ENCODE measurements around the gene XRCC4.
"Not testable (repeated sequence)": the region's sequence is repeated elsewhere in the genome, so short reads cannot be mapped to it uniquely, and the experiment has no call there.

XRCC4 gene

GRCh38 chr5:83118976-83119375 lies 41.6 kb downstream of the XRCC4 start:
- no peak for DNase-seq

DNA sequence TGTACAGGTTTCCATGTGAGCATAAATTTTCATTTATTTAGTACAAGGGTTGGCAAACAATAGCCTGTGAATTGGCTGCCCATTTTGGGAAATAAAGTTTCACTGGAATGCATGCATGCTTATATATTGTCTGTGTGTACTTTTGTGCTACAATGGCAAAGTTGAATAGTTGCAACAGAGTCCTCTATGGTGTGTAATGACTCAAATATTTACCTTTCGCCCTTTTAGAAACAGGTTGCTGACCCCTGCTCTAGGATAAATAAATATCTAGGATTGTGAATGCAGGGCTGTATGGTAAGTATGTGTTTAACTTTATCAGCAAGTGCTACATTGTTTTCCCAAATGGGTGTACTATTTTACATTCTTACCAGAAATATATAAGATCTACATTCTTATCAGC lies 47.2 kb downstream of the XRCC4 start:
- DNase-seq = no peak

GRCh38 chr5:83125560-83125959 lies 48.2 kb downstream of the XRCC4 start:
- DNase-seq = no peak

GRCh38 chr5:83126501-83126900 lies 49.2 kb downstream of the XRCC4 start:
- DNase-seq = no peak

DNA sequence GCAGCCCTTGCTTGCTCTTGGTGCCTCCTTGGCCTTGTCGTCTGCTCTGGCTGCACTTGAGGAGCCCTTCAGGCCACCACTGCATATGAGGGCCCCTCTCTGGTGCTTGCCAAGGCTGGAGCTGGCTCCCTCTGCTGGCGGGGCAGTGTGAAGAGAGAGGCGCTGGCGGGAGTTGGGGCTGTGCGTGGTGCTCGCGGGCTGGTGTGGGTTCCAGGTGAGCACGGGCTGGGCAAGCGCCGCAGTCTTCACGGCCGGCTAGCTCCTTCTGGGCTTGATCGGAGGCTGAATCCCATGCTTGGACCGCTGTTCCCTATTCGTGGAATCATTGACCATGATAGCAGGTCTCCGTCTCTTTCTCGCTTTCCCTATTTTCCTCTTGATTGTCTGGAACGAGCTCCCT lies 56.5 kb downstream of the XRCC4 start:
- no peak for DNase-seq

DNA sequence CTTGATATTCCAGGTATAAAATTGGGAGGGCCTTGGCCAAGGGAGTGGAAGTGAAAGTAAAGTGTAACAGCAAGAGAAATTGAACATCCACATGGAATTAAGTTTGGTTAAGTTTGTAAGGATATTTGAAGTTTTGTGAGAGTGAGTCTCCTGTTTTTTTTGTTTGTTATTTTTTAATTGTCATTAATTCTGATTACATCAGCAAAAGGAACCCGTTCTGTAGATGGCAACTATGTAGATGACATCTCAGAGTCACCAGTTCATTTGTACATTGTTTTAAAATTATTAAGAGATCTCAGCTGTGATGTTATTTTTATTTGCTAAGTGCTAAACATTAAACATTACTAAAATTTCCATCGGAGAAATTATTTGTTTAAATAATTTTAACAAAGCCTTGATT lies 65.2 kb downstream of the XRCC4 start:
- DNase-seq = no peak

DNA sequence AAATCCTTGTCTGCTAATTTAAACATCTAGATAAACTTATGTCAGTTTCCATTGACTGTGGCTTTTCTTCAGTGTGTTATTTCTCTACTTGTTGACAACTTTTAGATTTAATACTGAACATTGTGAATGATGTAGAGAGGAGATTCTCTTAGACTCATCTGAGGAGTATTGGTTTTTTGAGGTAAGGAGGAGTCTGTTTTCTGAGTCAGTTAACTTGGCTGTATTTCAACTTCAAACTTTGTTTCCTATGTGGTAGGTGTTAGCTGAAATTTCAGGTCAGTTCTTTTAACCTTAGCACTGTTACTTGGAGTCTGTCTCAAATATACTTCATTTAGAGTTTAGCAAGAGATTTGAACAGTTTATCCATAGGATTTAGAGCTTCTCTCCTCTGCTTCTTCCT lies 67.9 kb downstream of the XRCC4 start:
- no peak for DNase-seq

DNA sequence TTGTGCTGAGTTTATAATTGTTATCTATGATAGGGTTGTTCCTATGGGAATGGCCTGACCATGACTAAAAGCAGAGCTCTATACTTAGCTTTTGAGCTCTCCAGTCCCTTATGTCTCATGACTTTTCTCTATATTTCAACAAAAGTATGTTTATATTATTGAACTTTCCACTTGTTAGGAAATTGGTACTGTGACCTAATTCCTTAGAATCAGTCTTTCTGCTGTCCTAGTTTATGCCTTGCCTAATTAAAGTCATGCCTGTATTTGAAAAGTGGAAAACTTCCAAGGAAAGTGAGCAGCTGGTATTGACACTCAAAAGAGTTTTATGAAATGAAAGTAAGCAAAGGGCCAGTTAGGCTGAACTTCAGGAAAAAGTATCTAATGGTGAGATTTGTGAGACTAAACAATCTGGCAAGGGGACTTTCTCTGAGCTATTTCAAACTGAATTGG lies 68.6 kb downstream of the XRCC4 start:
- DNase-seq = no peak

DNA sequence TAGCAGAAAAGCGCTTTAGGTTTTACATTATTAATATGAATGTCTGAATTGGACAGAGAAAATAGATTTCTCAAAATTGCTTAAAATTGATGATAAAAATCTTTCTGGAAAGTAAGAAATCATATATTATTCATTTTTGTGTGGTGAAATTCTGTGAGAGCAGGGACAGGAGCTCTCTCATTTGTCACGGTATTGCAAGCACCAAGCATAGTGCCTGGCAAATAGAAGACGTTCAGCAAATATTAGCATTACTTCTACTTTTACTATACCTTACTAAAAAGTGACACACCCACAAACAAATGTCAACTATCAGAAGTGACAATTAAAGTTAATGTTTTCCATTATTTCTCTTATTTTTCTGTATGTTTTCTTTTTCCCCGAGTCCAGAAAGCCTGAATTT lies 69.1 kb downstream of the XRCC4 start:
- DNase-seq = no peak

GRCh38 chr5:83147593-83147992 lies 70.2 kb downstream of the XRCC4 start:
- no peak for DNase-seq

- DNase-seq = no peak
Observed at GRCh38 chr5:83148370-83148769, 71.0 kb downstream of the XRCC4 start.

DNA sequence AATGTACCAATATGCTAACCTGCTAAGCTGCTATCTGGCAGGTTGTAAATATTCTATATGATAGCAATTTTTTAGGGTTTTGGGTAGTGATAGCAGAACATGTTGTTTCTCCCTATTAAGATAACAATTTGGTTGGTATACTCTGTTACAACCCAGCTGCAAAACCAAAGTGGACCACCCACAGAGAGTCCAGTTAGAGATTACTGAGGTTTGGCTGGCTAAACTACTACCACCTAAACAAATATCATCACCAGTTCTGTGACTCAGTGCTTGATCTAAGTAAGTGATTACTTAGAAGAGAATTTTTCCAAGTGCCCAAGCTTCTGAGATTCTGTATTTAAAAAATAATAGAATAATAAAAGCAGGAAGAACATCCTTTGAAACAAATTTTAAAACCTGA lies 72.3 kb downstream of the XRCC4 start:
- DNase-seq = no peak

GRCh38 chr5:83151821-83152220 lies 74.5 kb downstream of the XRCC4 start:
- no peak for DNase-seq

DNA sequence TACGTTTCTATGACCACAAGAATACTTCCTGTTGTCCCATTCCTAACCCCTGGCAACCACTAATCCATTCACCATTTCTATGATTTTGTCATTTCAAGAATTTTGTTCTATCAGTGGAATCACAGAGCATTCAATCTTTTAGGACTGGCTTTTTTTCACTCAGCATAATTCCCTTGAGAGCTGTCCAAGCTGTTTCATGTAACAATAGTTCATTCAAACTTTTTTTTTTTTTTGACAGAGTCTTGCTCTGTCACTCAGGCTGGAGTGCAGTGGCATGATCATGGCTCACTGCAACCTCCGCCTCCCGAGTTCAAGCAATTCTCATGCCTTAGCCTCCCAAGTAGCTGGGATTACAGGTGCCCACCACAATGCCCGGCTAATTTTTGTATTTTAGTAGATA lies 75.6 kb downstream of the XRCC4 start:
- DNase-seq = not testable (repeated sequence)

DNA sequence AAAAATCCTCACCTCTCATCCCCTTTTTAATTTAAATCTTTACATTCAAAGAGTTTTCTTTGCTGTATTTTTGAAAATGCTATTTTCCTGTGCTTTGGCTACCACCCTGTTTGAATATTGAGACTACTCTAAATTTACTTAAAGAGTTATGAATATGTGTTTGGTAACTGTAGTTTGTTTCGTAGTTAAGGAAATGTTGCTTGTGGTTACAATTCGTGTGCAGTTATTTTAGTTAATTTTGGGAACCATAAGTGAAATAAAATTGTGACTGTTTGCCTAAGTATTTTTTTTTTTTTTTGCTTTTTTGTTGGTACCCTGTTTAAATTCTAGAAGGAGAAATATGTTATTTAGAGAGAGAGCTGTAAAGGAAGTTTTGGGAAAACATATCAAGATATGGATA lies 78.7 kb downstream of the XRCC4 start:
- no peak for DNase-seq

- no peak for DNase-seq
Observed at GRCh38 chr5:83157163-83157562, 79.8 kb downstream of the XRCC4 start.

GRCh38 chr5:83162601-83163000 lies 85.3 kb downstream of the XRCC4 start:
- no peak for DNase-seq

DNA sequence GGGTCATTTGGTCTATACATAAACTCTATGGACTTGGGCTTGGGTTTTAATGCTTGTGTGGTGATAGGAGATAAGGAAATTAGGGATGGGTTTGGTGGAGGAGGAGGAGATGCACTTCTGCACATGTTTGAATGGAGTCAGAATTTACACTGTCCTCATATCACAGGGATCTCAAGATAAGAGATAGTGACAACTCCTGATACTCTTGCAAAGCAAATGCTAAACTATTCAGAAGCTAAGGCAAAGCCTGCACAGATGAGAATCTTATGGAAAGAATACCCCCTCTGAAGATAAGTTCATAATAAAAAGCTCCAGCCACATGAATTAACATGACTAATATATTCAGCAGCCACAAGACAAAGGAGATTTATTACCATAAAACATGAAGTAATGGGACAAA lies 90.2 kb downstream of the XRCC4 start:
- DNase-seq = no peak

DNA sequence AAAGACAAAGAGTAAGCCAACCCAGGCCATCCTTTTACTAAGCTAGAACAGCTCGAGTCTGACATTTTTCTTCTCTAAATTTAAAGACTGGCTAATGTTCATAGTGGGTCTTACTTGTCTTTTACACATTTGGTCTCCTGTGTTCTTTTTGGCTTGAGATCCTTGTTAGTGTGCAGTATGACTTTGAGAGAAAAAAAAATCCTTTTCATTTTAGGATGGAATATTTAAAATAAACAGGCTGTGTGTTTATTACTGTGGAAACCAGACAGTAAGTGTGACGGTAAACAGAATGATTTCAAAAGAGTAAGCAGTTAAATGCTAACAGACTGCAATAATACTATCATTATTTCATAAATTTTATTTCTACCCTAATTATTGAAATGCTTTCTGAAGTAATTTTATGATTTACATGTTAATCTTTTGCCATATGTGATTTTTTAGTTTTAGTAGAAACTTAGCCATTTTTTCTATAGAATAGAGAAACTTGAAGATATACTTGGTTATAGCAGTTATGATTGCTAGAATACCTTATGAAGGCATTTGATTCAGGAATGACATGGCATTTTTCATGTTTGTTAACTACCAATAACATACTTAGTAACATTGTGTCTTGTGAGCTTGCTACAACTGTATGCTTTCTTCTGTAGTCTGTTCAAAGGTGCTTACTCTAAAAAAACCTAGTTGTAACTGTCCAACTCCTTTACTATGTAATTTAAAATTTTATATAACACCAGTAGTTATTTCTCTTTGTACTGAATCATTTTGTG lies 92.4 kb downstream of the XRCC4 start:
- no peak for DNase-seq

- DNase-seq = no peak
Observed at GRCh38 chr5:83172011-83172410, 94.7 kb downstream of the XRCC4 start.

DNA sequence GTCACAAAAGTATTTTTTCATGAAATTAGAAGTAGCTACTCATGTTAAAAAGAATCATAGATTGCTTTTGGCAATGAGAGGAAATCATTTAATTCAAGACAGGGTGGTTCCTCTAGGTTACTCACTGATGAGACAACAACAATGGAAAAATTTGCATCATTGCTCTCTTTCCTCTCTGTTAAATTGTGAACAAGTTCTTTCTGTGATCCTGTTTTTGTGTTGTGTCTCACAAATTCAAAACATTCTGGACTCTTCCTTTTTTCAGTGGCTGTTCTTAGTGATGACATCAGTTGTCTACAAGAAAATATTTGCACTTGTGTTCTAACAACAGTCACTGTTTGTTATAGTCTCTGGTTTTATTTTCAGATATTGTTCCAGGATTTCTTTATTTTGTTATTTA lies 95.3 kb downstream of the XRCC4 start:
- DNase-seq = no peak

DNA sequence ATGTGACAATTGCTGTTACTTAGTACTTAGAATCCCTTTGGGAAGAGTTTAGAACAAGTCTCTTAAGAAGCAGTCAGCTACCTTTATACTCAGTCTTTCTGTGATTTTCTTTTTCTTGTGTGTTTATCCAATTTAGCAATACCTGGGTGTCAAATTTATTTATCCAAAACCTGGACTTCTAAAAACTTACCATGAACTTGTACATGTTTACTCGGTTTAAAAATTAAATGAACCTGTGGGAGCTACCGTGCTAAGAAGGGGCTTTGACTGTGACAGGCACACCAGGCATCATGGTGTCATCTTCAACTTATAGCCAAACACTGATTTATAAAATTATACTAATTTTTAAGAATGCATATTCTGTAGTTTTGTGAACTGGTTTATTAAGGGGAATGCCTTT lies 96.5 kb downstream of the XRCC4 start:
- no peak for DNase-seq

- no peak for DNase-seq
Observed at GRCh38 chr5:83177803-83178202, 100.5 kb downstream of the XRCC4 start.

GRCh38 chr5:83179966-83180365 lies 102.6 kb downstream of the XRCC4 start:
- DNase-seq = no peak

- DNase-seq = no peak
Observed at GRCh38 chr5:83184534-83184933, 107.2 kb downstream of the XRCC4 start.

Data from COR-L47 (cell line).